A673 (cell line): ENCODE data around the gene UBXN11. TPM values are rescaled to one million over a fixed set of nuclear protein-coding genes. Genes with fewer than 3 reads are reported as not detected.

Source experiments
- BruUV-seq: library from RNA; stranded (reverse); fragments of 400-500 nt; replicated peaks from 2 replicates; lab custom pipeline; 2021; lab: Mats Ljungman, UMichigan
- CTCF ChIA-PET: fragments of 300-600 bp; sonication (Branson Sonifier 250); formaldehyde crosslinking; loops from one replicate; lab custom pipeline; 2022; ENCODE audit warnings: antibody characterized with exemption; lab: Charles Lee
- POLR2A ChIA-PET: fragments of 300-600 bp; sonication (Branson Sonifier 250); formaldehyde crosslinking; loops from one replicate; lab custom pipeline; 2022; ENCODE audit warnings: antibody characterized with exemption; ENCODE audit not compliant: low non-redundant PET; lab: Charles Lee
- DNase-seq: peaks from one replicate; pipeline ENCODE4 v3.0.0-alpha.2; 2015; ENCODE audit warnings: low spot score
- H3K27ac ChIP-seq: fragments of 200-600 bp; sonication (generic); 2 replicates; pipeline ENCODE4 v1.5.1; 2016; ENCODE audit warnings: mixed run types, low read depth, mild to moderate bottlenecking, mixed read lengths, antibody characterized with exemption, low read length; ENCODE audit not compliant: poor library complexity, severe bottlenecking
- H3K27me3 ChIP-seq: fragments of 200-600 bp; sonication (generic); replicated peaks from 2 replicates; pipeline ENCODE4 v1.6.1; 2017; ENCODE audit warnings: mixed run types, low read depth, mild to moderate bottlenecking, mixed read lengths, antibody characterized with exemption, low read length; ENCODE audit not compliant: insufficient read depth, poor library complexity
- H3K36me3 ChIP-seq: fragments of 200-600 bp; sonication (generic); 2 replicates; pipeline ENCODE4 v1.6.1; 2016; ENCODE audit warnings: mixed run types, mild to moderate bottlenecking, mixed read lengths, antibody characterized with exemption, low read length; ENCODE audit not compliant: insufficient read depth, poor library complexity, severe bottlenecking
- H3K4me1 ChIP-seq: fragments of 200-600 bp; sonication (generic); 2 replicates; pipeline ENCODE4 v1.6.1; 2017; ENCODE audit warnings: mixed run types, mild to moderate bottlenecking, mixed read lengths, antibody characterized with exemption, low read length; ENCODE audit not compliant: insufficient read depth, poor library complexity, severe bottlenecking
- H3K4me3 ChIP-seq: fragments of 200-600 bp; sonication (generic); 2 replicates; pipeline ENCODE4 v1.5.1; 2016; ENCODE audit warnings: low read depth, mixed run types, mild to moderate bottlenecking, mixed read lengths, low read length; ENCODE audit not compliant: poor library complexity, severe bottlenecking
- H3K9me3 ChIP-seq: fragments of 200-600 bp; sonication (generic); 2 replicates; pipeline ENCODE4 v1.6.1; 2016; ENCODE audit warnings: mixed run types, low read depth, mild to moderate bottlenecking, mixed read lengths, antibody characterized with exemption, low read length; ENCODE audit not compliant: poor library complexity, severe bottlenecking
- EZH2 ChIP-seq: fragments of 200-600 bp; sonication (generic); IDR thresholded peaks from 2 replicates; pipeline ENCODE4 v1.6.1; 2017; ENCODE audit warnings: borderline replicate concordance, low read depth, mild to moderate bottlenecking, mixed read lengths, antibody characterized with exemption, low read length; ENCODE audit not compliant: poor library complexity, severe bottlenecking
- intact Hi-C: fragments of 100-400 bp; cut with micrococcal nuclease; formaldehyde crosslinking; loops from one replicate; pipeline ENCODE4 v1.10.0; 2022; ENCODE audit not compliant: unreplicated experiment
- total RNA-seq: library from RNA; stranded (reverse); gene quantifications from 2 replicates; pipeline ENCODE4 v1.2.3, GENCODE V29; 2021
- TF ChIP-seq, protein P1 (sequence below): fragments of 300-800, 200-600 bp; sonication (generic); conservative IDR thresholded peaks from 2 replicates; pipeline ENCODE4 v1.5.1; 2017; ENCODE audit warnings: low read depth, mild to moderate bottlenecking, antibody characterized with exemption, low read length, moderate library complexity, mixed read lengths

The UBXN11 gene
- total RNA-seq, 1 experiment from 2014 or later: 22.1 TPM

- DNase-seq: no peak
- H3K9me3 ChIP-seq: no peaks in the 10 kb centered on the region
- no peaks in the 10 kb centered on the region for H3K27me3 ChIP-seq
- ChIA-PET POLR2A (no interaction called here), CTCF (interaction anchor here (0.6 kb wide), 1 partner anchor 10 kb away, joined by 3 read pairs; no protein-coding TSS in a partner anchor)
- intact Hi-C loops: no loop called here
- TF ChIP-seq, protein P1, sequence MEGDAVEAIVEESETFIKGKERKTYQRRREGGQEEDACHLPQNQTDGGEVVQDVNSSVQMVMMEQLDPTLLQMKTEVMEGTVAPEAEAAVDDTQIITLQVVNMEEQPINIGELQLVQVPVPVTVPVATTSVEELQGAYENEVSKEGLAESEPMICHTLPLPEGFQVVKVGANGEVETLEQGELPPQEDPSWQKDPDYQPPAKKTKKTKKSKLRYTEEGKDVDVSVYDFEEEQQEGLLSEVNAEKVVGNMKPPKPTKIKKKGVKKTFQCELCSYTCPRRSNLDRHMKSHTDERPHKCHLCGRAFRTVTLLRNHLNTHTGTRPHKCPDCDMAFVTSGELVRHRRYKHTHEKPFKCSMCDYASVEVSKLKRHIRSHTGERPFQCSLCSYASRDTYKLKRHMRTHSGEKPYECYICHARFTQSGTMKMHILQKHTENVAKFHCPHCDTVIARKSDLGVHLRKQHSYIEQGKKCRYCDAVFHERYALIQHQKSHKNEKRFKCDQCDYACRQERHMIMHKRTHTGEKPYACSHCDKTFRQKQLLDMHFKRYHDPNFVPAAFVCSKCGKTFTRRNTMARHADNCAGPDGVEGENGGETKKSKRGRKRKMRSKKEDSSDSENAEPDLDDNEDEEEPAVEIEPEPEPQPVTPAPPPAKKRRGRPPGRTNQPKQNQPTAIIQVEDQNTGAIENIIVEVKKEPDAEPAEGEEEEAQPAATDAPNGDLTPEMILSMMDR: no peak
- no peak for TF ChIP-seq EZH2
- no peaks in the 10 kb centered on the region for H3K36me3 ChIP-seq
- no peaks in the 10 kb centered on the region for H3K4me1 ChIP-seq
- no TSS peak for BruUV-seq
- H3K4me3 ChIP-seq: no peak overlapping the region
- no peak overlapping the region for H3K27ac ChIP-seq
Measured at GRCh38 chr1:26297791-26298124, 8.7 kb downstream of the UBXN11 start.

DNA sequence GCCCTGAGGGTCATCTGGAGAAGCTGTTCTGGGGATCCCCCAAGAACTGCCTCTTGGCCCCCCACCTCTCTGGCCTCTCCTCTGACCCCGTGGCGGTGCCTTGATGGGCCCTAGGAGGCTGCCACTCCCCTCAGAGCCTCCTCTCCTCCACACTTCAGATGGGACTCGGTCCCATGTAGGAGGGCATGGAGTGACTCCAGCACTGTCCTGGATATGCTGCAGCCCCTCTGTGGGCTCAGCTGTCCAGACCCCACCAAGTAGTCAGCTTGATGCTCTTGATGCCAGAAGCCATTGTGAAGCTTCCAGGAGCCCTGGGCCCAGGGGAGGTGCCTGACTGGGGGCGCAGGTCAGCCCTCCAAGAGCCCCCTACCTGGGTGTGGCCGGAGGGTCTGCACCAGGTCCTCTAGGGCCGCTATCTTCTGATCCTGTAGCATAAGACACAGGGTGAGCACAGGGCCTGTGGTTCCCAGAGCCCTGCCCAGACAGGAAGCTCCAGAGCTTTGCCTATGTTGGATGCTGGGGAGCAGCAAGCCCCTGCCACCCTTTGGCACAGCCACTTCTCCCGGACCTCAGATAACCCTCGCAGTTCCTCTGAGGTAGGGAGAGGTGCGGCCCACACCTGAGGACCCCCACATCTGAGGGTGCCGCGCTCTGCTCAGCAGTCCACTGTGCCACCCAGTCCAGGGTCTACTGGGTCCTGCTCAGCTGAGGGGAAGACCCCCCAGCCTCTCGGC is 9.2 kb downstream of the UBXN11 start:
- ChIA-PET POLR2A (no interaction called here), CTCF (interaction anchor here (0.6 kb wide), 1 partner anchor 9 kb away, joined by 3 read pairs; no protein-coding TSS in a partner anchor)
- Histone ChIP-seq H3K27ac (no peak overlapping the region), H3K27me3 (no peaks in the 10 kb centered on the region), H3K9me3 (no peaks in the 10 kb centered on the region), H3K36me3 (no peaks in the 10 kb centered on the region), H3K4me1 (no peaks in the 10 kb centered on the region), H3K4me3 (no peak overlapping the region)
- BruUV-seq: no TSS peak
- TF ChIP-seq, protein P1: no peak
- TF ChIP-seq EZH2: no peak
- no peak for DNase-seq
- intact Hi-C loops: no loop called here

DNA sequence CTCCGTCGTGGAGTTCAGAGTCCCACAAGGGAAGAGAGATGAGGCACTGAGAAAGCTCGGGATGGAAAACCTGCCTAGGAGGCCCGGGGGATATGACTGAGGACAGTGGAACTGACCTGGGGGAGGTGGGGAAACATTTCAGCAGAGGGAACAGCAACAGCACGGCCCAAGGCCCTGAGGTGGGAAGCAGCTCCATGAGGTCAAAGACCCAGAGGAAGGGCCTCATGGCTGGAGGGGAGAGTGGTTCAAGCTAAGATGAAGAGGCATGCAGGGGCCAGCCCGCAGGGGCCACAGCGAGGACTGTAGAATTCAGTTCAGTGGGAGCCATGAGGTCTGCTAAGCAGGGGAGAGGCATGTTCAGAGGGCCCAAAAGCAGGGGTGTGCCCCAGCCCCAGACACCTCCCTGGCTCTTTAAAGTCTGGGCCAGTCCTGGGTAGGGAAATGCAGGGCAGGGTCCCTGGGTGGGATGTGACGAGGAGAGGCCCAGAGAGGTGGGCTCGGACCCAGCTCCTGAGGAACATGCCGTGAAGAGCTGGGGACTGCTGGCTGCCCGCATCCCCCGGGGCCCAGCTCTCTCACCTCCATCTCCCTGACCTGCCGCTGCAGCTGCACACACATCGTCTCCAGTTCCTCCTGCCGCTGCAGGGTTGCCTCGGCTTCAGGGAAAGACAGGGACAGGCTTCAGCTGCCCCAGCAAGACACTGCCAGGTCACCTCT is 9.9 kb downstream of the UBXN11 start:
- Histone ChIP-seq H3K4me1 (no peaks in the 10 kb centered on the region), H3K4me3 (no peak overlapping the region), H3K27me3 (no peaks in the 10 kb centered on the region), H3K36me3 (no peaks in the 10 kb centered on the region), H3K27ac (no peak overlapping the region), H3K9me3 (no peaks in the 10 kb centered on the region)
- no TSS peak for BruUV-seq
- intact Hi-C loops: no loop called here
- DNase-seq: no peak
- POLR2A ChIA-PET: no interaction called here
- TF ChIP-seq EZH2: no peak
- TF ChIP-seq, protein P1: no peak
- CTCF ChIA-PET: no interaction called here
